Fibroblast of skin of right quadriceps (primary cell): ENCODE data around the gene MCM3.

ENCODE experiments used
- DNase-seq: peaks from one replicate; pipeline ENCODE4 v3.0.0-alpha.2; 2013

Gene MCM3

GRCh38 chr6:52284460-52285176, at the start of gene MCM3:
MCM3 (minus strand) TSS chr6:52284742; CDS start chr6:52284674, 68 bp downstream.
- peak; percentile 99 for DNase-seq

- DNase-seq = no peak
These were observed 49.3 kb upstream of the MCM3 start for GRCh38 chr6:52333840-52334200.

DNA sequence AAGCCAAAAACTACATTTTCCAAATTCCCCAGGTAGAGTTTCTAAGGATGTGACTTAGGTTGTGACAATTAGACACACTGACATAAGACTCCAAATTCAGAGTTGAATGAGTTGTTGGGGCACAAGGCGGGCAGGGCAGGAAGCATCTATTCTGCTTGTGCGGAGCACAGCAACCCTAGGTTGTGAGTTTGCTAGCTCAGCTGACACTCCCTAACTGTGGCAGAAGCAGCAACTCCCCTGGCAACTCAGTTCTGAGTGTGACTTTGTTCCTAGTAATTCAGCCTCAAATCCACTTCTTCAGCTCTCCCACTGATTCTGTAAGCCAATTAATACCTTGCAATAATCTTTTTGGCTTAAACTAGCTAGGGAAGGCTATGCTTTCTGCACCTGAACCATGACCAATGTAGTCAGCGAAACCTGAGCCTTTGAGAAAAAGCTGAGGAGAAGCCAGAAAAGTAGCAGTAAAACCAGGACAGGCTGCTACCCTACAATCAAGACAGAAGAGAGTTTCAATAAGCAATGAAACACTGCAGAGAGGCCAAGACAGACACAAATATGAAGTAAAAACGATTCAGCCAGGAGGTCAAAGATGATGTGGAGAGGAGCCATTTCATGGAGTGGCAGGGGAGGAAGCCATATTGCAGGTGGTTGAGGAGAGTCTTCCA, 47.4 kb upstream of the MCM3 start:
- DNase-seq = no peak

DNA sequence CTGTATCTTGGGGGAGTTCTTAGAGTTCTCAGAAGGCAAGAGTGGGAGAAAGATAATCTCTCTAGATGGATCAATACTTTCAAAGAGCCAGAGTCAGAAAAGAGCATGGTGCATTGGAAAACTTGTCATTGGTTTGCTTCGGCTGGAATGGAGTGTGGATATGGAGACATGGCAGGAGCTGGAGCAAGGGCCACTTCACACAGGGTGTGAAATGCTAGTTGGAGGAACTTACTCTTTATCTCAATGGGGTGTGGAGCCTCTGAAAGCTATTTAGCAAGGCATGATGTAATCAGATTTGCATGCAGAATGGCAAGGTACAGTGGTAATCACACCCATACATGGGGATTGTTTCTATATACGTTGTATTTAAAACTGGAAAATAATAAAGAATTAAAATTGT, 45.9 kb upstream of the MCM3 start:
- DNase-seq = no peak

DNA sequence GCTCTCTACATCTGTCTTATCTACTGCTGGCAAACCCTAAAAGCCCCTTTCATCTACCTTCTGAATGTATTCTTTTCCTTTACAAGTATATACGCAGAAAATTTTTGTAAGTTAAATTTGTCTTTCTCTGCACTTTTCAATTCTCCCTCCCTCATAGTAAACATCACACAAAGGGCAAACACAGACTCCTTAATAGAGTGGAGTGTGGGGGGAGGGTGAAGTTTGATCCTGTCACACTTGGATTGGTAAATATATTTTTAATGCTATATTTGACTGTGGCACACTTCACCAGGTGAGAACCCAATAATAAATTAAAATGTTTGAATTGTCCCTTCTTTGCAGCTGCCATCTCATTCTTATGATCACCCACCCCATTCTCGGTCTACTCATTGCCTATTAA, 44.2 kb upstream of the MCM3 start:
- DNase-seq = no peak

- no peak for DNase-seq
These were observed 43.7 kb upstream of the MCM3 start for GRCh38 chr6:52328303-52328662.

- DNase-seq = no peak
These were observed 42.2 kb upstream of the MCM3 start for GRCh38 chr6:52326540-52327364.

DNA sequence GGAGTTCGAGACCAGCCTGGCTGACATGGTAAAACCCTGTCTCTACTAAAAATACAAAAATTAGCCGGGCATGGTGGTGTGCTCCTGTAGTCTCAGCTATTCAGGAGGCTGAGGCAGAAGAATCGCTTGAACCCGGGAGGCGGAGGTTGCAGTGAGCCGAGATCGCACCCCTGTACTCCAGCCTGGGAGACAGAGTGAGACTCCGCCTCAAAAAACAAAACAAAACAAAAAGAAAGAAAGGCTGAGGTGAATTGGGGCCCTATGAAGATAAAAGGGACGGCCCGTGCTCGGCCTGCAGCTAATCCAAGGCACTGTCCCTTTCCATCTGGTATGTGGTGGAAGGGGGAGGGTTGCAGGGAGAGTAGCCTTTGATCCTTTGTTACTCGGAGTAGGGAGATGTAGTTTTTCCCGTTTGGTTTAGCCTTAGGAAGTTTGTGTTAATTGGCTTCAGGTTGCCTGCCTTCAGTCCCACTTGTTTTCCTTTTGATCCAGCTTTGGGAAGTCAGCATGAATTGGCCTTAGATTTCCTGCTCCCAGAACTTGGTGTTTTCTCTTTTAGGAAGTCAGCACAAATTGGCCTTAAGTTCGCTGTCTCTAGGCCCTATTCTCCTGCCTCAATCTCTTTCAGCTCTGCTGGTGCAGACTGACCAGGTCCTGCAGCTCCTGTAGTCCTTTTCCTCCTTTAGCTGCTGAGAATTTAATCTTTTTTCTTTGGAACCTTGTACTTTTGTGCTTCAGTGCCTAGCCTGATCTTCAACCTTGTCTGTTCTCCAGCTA, 41.3 kb upstream of the MCM3 start:
- DNase-seq = no peak

DNA sequence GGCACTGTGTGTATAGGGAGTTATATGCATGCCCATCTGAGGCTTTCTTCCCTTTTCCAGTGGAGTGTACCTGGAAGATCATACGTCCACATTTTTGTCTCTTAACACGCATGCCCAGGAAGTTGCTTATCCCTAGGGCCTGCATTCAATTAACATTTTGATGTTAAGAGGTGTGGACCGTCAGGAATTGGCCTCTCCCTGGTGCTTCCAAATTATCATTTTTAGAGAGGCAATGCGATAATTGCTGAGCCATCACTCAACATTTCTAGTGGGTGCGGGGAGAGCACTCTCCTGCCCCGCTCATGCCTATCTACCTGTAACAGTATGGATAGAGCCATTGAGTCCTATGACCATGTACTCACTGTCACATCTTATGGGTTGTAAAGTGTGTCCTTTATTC, 39.6 kb upstream of the MCM3 start:
- DNase-seq = no peak

DNA sequence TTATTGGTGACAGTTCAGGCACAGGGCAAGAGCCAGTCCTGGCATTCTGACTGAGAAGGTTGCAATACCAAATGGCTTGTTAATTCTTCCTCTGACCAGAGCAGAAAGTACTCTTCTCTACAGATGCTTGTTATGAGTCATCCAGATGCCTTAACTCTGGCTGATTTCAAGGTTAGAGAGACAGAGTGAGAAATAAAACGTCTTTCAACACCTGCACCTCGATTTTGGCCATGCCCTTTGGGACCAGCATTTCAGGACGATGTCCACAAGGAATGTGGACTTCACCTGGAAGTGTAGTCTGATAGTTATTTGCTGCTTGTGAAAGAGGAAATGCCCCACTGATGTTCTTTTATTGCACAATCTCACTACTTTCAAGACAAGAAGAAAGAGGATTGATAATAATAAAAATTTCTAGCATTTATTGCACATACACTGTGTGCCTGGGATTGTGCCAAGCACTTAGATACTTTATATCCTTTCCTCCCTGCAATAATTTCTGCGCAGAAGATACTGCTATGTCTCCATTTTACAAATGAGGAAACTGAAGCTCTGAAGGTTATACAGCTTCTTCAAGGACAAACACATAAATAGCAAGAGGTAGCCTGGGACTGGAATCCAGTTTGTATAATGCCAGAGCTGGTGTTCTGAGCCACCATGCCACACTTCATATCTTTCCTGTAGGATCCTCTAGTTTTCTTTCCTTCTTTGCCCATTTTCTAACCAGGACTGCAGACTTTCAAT, 33.5 kb upstream of the MCM3 start:
- DNase-seq = peak; percentile 27

- no peak for DNase-seq
These were observed 32.7 kb upstream of the MCM3 start for GRCh38 chr6:52317211-52317610.

- no peak for DNase-seq
These were observed 30.2 kb upstream of the MCM3 start for GRCh38 chr6:52314752-52315151.

DNA sequence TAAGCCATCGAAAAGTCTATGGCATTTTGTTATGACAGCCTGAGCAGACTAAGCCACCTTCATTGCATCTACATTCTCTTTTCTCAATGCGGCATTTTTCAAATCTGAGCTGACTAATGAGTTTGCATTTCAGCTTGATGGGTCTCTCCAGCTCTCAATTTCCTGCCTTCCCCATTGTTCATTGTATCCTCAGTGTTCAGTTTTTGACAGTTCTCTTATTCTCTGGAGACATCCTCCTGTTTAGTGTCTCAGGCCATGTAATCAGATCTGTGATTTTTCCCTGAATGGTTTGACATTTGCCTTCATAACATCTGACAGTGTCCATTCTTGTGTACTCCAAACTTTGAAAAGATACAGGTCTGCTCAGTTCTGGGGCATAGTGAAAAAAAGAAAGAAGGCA, 27.9 kb upstream of the MCM3 start:
- no peak for DNase-seq

- DNase-seq = no peak
These were observed 26.4 kb upstream of the MCM3 start for GRCh38 chr6:52310932-52311331.

GRCh38 chr6:52307900-52308372, 23.4 kb upstream of the MCM3 start:
- DNase-seq = no peak

GRCh38 chr6:52306972-52307870, 22.7 kb upstream of the MCM3 start:
- DNase-seq = no peak

- DNase-seq = no peak
These were observed 21.6 kb upstream of the MCM3 start for GRCh38 chr6:52305948-52306767.

DNA sequence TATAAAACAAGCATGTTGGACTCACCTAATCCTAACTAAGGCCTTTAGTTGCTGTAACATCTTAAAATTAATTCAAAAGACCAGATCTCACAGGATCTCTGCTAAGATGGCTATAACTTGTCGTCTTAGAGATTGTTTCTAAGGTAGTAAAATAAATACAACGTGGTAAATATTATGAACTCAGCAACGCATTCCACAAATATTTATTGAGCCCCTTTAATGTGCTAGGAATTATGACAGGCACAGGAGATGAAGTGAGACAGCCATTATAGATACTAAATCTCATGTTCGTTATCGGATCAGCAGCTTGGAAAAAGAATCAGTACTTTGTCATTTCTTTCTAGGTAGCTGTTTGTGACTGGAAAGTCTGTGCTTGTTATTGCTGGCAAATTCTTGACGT, 20.9 kb upstream of the MCM3 start:
- no peak for DNase-seq

DNA sequence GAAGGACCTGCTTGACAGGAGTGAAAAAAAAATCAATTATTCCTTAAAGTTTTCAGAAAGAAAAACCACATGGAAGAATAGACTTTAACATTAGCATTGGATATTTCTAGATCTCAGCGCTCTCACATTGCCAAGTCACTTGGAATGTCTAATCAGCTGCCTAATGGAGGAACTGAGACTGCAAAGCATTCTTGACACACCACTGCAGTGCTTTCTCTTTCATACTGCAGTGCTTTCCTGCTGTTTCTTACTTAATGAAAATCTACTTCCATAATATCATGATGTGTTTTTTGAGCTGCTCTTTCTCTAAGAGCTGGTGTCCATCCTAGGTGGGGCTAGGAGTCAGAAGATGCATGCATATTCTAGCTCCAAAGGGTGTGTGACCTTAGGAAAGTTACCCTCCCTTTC, 20.4 kb upstream of the MCM3 start:
- DNase-seq = peak; percentile 9

DNA sequence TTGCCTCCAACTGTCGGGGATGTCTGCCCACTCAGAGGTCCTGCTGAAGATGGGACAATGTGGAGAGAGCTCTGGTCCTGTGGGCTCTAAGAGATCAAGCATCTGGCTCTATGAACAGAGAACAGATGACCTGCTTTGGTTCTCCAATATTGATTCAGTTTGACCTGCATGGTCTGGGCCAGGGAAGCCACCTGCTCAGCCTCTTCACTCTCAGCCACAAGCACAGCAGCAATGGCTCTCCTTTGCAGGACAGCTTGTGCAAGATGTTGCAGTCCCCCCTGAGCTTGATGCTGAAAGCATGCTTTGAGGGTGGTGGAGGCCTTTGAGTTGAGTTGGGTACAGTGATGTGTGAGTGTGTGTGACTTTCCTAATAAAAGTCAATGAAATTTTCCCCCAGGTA, 18.6 kb upstream of the MCM3 start:
- DNase-seq = no peak
